ENCODE data around the gene SPIN1. TPM values are rescaled to one million over a fixed set of nuclear protein-coding genes. Genes with fewer than 3 reads are reported as not detected.

Gene SPIN1
- polyA plus RNA-seq, 2 donors = 13.9 to 17.7 TPM

- WGBS, 2 donors = 97% methylated on average over 9 of the region's 9 CpGs
- H3K4me1 ChIP-seq (ENCODE audit: control insufficient read depth in 2 of 2, insufficient read depth in 2 of 2, low read length in 1 of 2) = no peaks in the 10 kb centered on the region
- no peaks in the 10 kb centered on the region for H3K9me3 ChIP-seq (ENCODE audit: control insufficient read depth in 2 of 2, insufficient read depth in 1 of 2, low read depth in 1 of 2, low read length in 1 of 2)
- H3K4me3 ChIP-seq (ENCODE audit: low read depth in 1 of 2, low read length in 2 of 2) = no peak overlapping the region
- no peaks in the 10 kb centered on the region for H3K27me3 ChIP-seq (ENCODE audit: control insufficient read depth in 1 of 2, insufficient read depth in 2 of 2, low read length in 2 of 2)
- no peak overlapping the region for H3K27ac ChIP-seq (ENCODE audit: low read depth in 2 of 2, low read length in 1 of 2)
- H3K36me3 ChIP-seq (ENCODE audit: control insufficient read depth in 2 of 2, insufficient read depth in 2 of 2, low read length in 1 of 2) = peaks cover 0 to 8% of the 10 kb centered on the region in 2 donors
Measured at GRCh38 chr9:88468226-88468625, 80.0 kb downstream of the SPIN1 start.

GRCh38 chr9:88476491-88477271 lies 88.4 kb downstream of the SPIN1 start:
- Histone ChIP-seq H3K36me3 (ENCODE audit: control insufficient read depth in 2 of 2, insufficient read depth in 2 of 2, low read length in 1 of 2) (peaks cover 2 to 8% of the 10 kb centered on the region in 2 donors), H3K4me1 (ENCODE audit: control insufficient read depth in 2 of 2, insufficient read depth in 2 of 2, low read length in 1 of 2) (no peaks in the 10 kb centered on the region), H3K9me3 (ENCODE audit: control insufficient read depth in 2 of 2, insufficient read depth in 1 of 2, low read depth in 1 of 2, low read length in 1 of 2) (no peaks in the 10 kb centered on the region), H3K27me3 (ENCODE audit: control insufficient read depth in 1 of 2, insufficient read depth in 2 of 2, low read length in 2 of 2) (no peaks in the 10 kb centered on the region), H3K27ac (ENCODE audit: low read depth in 2 of 2, low read length in 1 of 2) (no peak overlapping the region), H3K4me3 (ENCODE audit: low read depth in 1 of 2, low read length in 2 of 2) (no peak overlapping the region)
- WGBS, 2 donors = 81 to 83% methylated on average over 11 of the region's 11 CpGs

- H3K36me3 ChIP-seq (ENCODE audit: control insufficient read depth in 2 of 2, insufficient read depth in 2 of 2, low read length in 1 of 2) = peaks cover 2 to 8% of the 10 kb centered on the region in 2 donors
- 82 to 88% methylated on average over 3 of the region's 3 CpGs for WGBS, 2 donors
- H3K4me1 ChIP-seq (ENCODE audit: control insufficient read depth in 2 of 2, insufficient read depth in 2 of 2, low read length in 1 of 2) = no peaks in the 10 kb centered on the region
- H3K9me3 ChIP-seq (ENCODE audit: control insufficient read depth in 2 of 2, insufficient read depth in 1 of 2, low read depth in 1 of 2, low read length in 1 of 2) = no peaks in the 10 kb centered on the region
- H3K27me3 ChIP-seq (ENCODE audit: control insufficient read depth in 1 of 2, insufficient read depth in 2 of 2, low read length in 2 of 2) = no peaks in the 10 kb centered on the region
- no peak overlapping the region for H3K27ac ChIP-seq (ENCODE audit: low read depth in 2 of 2, low read length in 1 of 2)
- H3K4me3 ChIP-seq (ENCODE audit: low read depth in 1 of 2, low read length in 2 of 2) = no peak overlapping the region
Measured at GRCh38 chr9:88477300-88477751, 89.1 kb downstream of the SPIN1 start.

GRCh38 chr9:88478246-88478645 lies 90.0 kb downstream of the SPIN1 start:
- Histone ChIP-seq H3K36me3 (ENCODE audit: control insufficient read depth in 2 of 2, insufficient read depth in 2 of 2, low read length in 1 of 2) (peaks cover 2 to 8% of the 10 kb centered on the region in 2 donors), H3K4me1 (ENCODE audit: control insufficient read depth in 2 of 2, insufficient read depth in 2 of 2, low read length in 1 of 2) (no peaks in the 10 kb centered on the region), H3K4me3 (ENCODE audit: low read depth in 1 of 2, low read length in 2 of 2) (no peak overlapping the region), H3K27ac (ENCODE audit: low read depth in 2 of 2, low read length in 1 of 2) (no peak overlapping the region), H3K9me3 (ENCODE audit: control insufficient read depth in 2 of 2, insufficient read depth in 1 of 2, low read depth in 1 of 2, low read length in 1 of 2) (no peaks in the 10 kb centered on the region), H3K27me3 (ENCODE audit: control insufficient read depth in 1 of 2, insufficient read depth in 2 of 2, low read length in 2 of 2) (no peaks in the 10 kb centered on the region)
- WGBS, 2 donors = 92 to 94% methylated on average over 3 of the region's 3 CpGs

- Histone ChIP-seq H3K4me1 (ENCODE audit: control insufficient read depth in 2 of 2, insufficient read depth in 2 of 2, low read length in 1 of 2) (no peaks in the 10 kb centered on the region), H3K36me3 (ENCODE audit: control insufficient read depth in 2 of 2, insufficient read depth in 2 of 2, low read length in 1 of 2) (peaks cover 1 to 2% of the 10 kb centered on the region in 2 donors), H3K27ac (ENCODE audit: low read depth in 2 of 2, low read length in 1 of 2) (no peak overlapping the region), H3K4me3 (ENCODE audit: low read depth in 1 of 2, low read length in 2 of 2) (no peak overlapping the region), H3K9me3 (ENCODE audit: control insufficient read depth in 2 of 2, insufficient read depth in 1 of 2, low read depth in 1 of 2, low read length in 1 of 2) (no peaks in the 10 kb centered on the region), H3K27me3 (ENCODE audit: control insufficient read depth in 1 of 2, insufficient read depth in 2 of 2, low read length in 2 of 2) (no peaks in the 10 kb centered on the region)
- 93% methylated on average over 4 of the region's 4 CpGs for WGBS, 2 donors
Measured at GRCh38 chr9:88481933-88482332, 93.7 kb downstream of the SPIN1 start.

- H3K4me3 ChIP-seq (ENCODE audit: low read depth in 1 of 2, low read length in 2 of 2) = no peak overlapping the region
- no peaks in the 10 kb centered on the region for H3K27me3 ChIP-seq (ENCODE audit: control insufficient read depth in 1 of 2, insufficient read depth in 2 of 2, low read length in 2 of 2)
- no peak overlapping the region for H3K27ac ChIP-seq (ENCODE audit: low read depth in 2 of 2, low read length in 1 of 2)
- WGBS, 2 donors = 91 to 96% methylated on average over 4 of the region's 4 CpGs
- no peaks in the 10 kb centered on the region for H3K36me3 ChIP-seq (ENCODE audit: control insufficient read depth in 2 of 2, insufficient read depth in 2 of 2, low read length in 1 of 2)
- H3K4me1 ChIP-seq (ENCODE audit: control insufficient read depth in 2 of 2, insufficient read depth in 2 of 2, low read length in 1 of 2) = no peaks in the 10 kb centered on the region
- no peaks in the 10 kb centered on the region for H3K9me3 ChIP-seq (ENCODE audit: control insufficient read depth in 2 of 2, insufficient read depth in 1 of 2, low read depth in 1 of 2, low read length in 1 of 2)
Measured at GRCh38 chr9:88488166-88488565, 99.9 kb downstream of the SPIN1 start.

GRCh38 chr9:88494983-88495721 lies 106.9 kb downstream of the SPIN1 start:
- Histone ChIP-seq H3K36me3 (ENCODE audit: control insufficient read depth in 2 of 2, insufficient read depth in 2 of 2, low read length in 1 of 2) (no peaks in the 10 kb centered on the region), H3K9me3 (ENCODE audit: control insufficient read depth in 2 of 2, insufficient read depth in 1 of 2, low read depth in 1 of 2, low read length in 1 of 2) (no peaks in the 10 kb centered on the region), H3K27me3 (ENCODE audit: control insufficient read depth in 1 of 2, insufficient read depth in 2 of 2, low read length in 2 of 2) (no peaks in the 10 kb centered on the region), H3K27ac (ENCODE audit: low read depth in 2 of 2, low read length in 1 of 2) (no peak overlapping the region), H3K4me3 (ENCODE audit: low read depth in 1 of 2, low read length in 2 of 2) (no peak overlapping the region), H3K4me1 (ENCODE audit: control insufficient read depth in 2 of 2, insufficient read depth in 2 of 2, low read length in 1 of 2) (no peaks in the 10 kb centered on the region)
- WGBS, 2 donors = 94 to 95% methylated on average over 17 of the region's 17 CpGs

- H3K27ac ChIP-seq (ENCODE audit: low read depth in 2 of 2, low read length in 1 of 2) = no peak overlapping the region
- H3K9me3 ChIP-seq (ENCODE audit: control insufficient read depth in 2 of 2, insufficient read depth in 1 of 2, low read depth in 1 of 2, low read length in 1 of 2) = no peaks in the 10 kb centered on the region
- H3K4me3 ChIP-seq (ENCODE audit: low read depth in 1 of 2, low read length in 2 of 2) = no peak overlapping the region
- no peaks in the 10 kb centered on the region for H3K4me1 ChIP-seq (ENCODE audit: control insufficient read depth in 2 of 2, insufficient read depth in 2 of 2, low read length in 1 of 2)
- no peaks in the 10 kb centered on the region for H3K36me3 ChIP-seq (ENCODE audit: control insufficient read depth in 2 of 2, insufficient read depth in 2 of 2, low read length in 1 of 2)
- H3K27me3 ChIP-seq (ENCODE audit: control insufficient read depth in 1 of 2, insufficient read depth in 2 of 2, low read length in 2 of 2) = no peaks in the 10 kb centered on the region
- WGBS, 2 donors = 92 to 100% methylated on average over 2 of the region's 2 CpGs
Measured at GRCh38 chr9:88497224-88497623, 109.0 kb downstream of the SPIN1 start.

- peaks cover 0 to 4% of the 10 kb centered on the region in 2 donors for H3K9me3 ChIP-seq (ENCODE audit: control insufficient read depth in 2 of 2, insufficient read depth in 1 of 2, low read depth in 1 of 2, low read length in 1 of 2)
- no peak overlapping the region for H3K4me3 ChIP-seq (ENCODE audit: low read depth in 1 of 2, low read length in 2 of 2)
- no peak overlapping the region for H3K27ac ChIP-seq (ENCODE audit: low read depth in 2 of 2, low read length in 1 of 2)
- 51 to 70% methylated on average over 6 of the region's 6 CpGs for WGBS, 2 donors
- no peaks in the 10 kb centered on the region for H3K4me1 ChIP-seq (ENCODE audit: control insufficient read depth in 2 of 2, insufficient read depth in 2 of 2, low read length in 1 of 2)
- H3K27me3 ChIP-seq (ENCODE audit: control insufficient read depth in 1 of 2, insufficient read depth in 2 of 2, low read length in 2 of 2) = no peaks in the 10 kb centered on the region
- H3K36me3 ChIP-seq (ENCODE audit: control insufficient read depth in 2 of 2, insufficient read depth in 2 of 2, low read length in 1 of 2) = no peaks in the 10 kb centered on the region
Measured at GRCh38 chr9:88498880-88499279, 110.6 kb downstream of the SPIN1 start.
